Prostate gland (tissue), 2 donors: ENCODE results near the gene SLC4A1.

Experiments
- POLR2A ChIP-seq: fragments of 450-650 bp; IDR thresholded peaks from one replicate; pipeline ENCODE4 v1.6.1; 2016; ENCODE audit warnings: antibody characterized with exemption, mild to moderate bottlenecking
- POLR2AphosphoS5 ChIP-seq: sonication (generic); formaldehyde crosslinking; IDR thresholded peaks from one replicate; pipeline ENCODE4 v1.6.1; 2017; ENCODE audit warnings: antibody characterized with exemption
- TF ChIP-seq, protein P1 (sequence below), 4 experiments: fragments of 200-600 bp in 2 of 4; fragments of 450-650 bp in 2 of 4; sonication (generic) in 2 of 4; IDR thresholded peaks; 1 replicate in 3 of 4; 2 replicates in 1 of 4; pipeline ENCODE4 v1.5.1; 2016 to 2019; ENCODE audit warnings: antibody characterized with exemption in 4 of 4, mild to moderate bottlenecking in 2 of 4, moderate library complexity in 2 of 4

DNA sequence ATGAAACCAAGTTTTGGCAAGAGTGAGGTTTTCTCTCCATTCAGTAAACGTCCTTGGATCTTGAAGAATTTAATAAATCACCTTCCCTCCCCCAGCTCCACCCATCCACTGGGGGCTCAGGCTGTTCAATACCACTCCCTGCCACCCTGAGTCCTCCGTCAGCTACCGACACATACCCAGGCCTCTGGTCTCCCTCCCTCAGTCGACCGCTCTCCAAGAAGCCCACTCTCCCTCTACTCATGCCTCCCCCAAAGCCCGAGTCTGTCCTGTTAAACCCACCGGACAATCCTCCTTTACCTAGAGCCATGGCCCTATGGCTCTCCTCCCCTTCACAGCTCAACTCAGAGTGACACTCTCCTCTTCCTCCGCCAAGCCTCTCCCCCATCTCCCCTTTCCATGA is 19.7 kb upstream of the SLC4A1 start:
- TF ChIP-seq, protein P1, sequence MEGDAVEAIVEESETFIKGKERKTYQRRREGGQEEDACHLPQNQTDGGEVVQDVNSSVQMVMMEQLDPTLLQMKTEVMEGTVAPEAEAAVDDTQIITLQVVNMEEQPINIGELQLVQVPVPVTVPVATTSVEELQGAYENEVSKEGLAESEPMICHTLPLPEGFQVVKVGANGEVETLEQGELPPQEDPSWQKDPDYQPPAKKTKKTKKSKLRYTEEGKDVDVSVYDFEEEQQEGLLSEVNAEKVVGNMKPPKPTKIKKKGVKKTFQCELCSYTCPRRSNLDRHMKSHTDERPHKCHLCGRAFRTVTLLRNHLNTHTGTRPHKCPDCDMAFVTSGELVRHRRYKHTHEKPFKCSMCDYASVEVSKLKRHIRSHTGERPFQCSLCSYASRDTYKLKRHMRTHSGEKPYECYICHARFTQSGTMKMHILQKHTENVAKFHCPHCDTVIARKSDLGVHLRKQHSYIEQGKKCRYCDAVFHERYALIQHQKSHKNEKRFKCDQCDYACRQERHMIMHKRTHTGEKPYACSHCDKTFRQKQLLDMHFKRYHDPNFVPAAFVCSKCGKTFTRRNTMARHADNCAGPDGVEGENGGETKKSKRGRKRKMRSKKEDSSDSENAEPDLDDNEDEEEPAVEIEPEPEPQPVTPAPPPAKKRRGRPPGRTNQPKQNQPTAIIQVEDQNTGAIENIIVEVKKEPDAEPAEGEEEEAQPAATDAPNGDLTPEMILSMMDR (IDR thresholded peaks at IDR 0.05) = no peak
- TF ChIP-seq POLR2AphosphoS5 (no peak), POLR2A (no peak)
